OCI-LY3 (cell line): ENCODE results near the gene RANBP1.

Experiments
- H2AFZ ChIP-seq: fragments of 200-600, 300-600 bp; shearing (Covaris generic); 2 replicates; pipeline ENCODE4 v1.6.0; 2014; ENCODE audit warnings: antibody characterized with exemption, low read depth, low read length
- H3K27ac ChIP-seq: fragments of 200-600, 300-600 bp; sonication (generic); 2 replicates; pipeline ENCODE4 v1.5.1; 2014; ENCODE audit warnings: mild to moderate bottlenecking, low read length, moderate library complexity, mixed read lengths
- H3K27me3 ChIP-seq: fragments of 200-600, 300-600 bp; sonication (generic); 2 replicates; pipeline ENCODE4 v1.6.1; 2014; ENCODE audit warnings: low read depth, low read length, mixed read lengths
- H3K36me3 ChIP-seq: fragments of 200-600, 300-600 bp; sonication (generic); replicated peaks from 2 replicates; pipeline ENCODE3; 2014; ENCODE audit warnings: low read depth, low read length, mixed read lengths
- H3K4me1 ChIP-seq: fragments of 300-600, 200-600 bp; sonication (generic); 2 replicates; pipeline ENCODE4 v1.6.1; 2014; ENCODE audit warnings: low read length, mixed read lengths
- H3K4me2 ChIP-seq: fragments of 200-600, 300-600 bp; sonication (generic); 2 replicates; pipeline ENCODE4 v1.6.1; 2014; ENCODE audit warnings: low read length, mixed read lengths
- H3K4me3 ChIP-seq: fragments of 300-600, 200-600 bp; sonication (generic); 2 replicates; pipeline ENCODE4 v1.5.1; 2014; ENCODE audit warnings: antibody characterized with exemption, mild to moderate bottlenecking, low read length, moderate library complexity
- H3K79me2 ChIP-seq: fragments of 300-600, 200-600 bp; shearing (Covaris generic); 2 replicates; pipeline ENCODE4 v1.6.1; 2014; ENCODE audit warnings: mild to moderate bottlenecking, low read length, mixed read lengths
- H3K9ac ChIP-seq: fragments of 300-600, 200-600 bp; shearing (Covaris generic); 2 replicates; pipeline ENCODE4 v1.6.0; 2014; ENCODE audit warnings: mild to moderate bottlenecking, low read length, moderate library complexity
- H3K9me3 ChIP-seq: fragments of 200-600, 300-600 bp; shearing (Covaris generic); 2 replicates; pipeline ENCODE4 v1.6.1; 2014; ENCODE audit warnings: low read length, mixed read lengths; ENCODE audit not compliant: insufficient read depth
- H4K20me1 ChIP-seq: fragments of 200-600, 300-600 bp; sonication (generic); 2 replicates; pipeline ENCODE4 v1.6.1; 2016; ENCODE audit warnings: low read length, mixed read lengths; ENCODE audit not compliant: insufficient read depth
- EZH2phosphoT487 ChIP-seq: fragments of 200-600 bp; shearing (Covaris generic); IDR thresholded peaks from 2 replicates; pipeline ENCODE4 v1.6.1; 2018; ENCODE audit warnings: antibody characterized with exemption, mixed run types, low read depth
- TF ChIP-seq, protein P1 (sequence below): fragments of 200-600, 300-600 bp; sonication (generic); IDR thresholded peaks from 2 replicates; pipeline ENCODE4 v1.5.1; 2014; ENCODE audit warnings: antibody characterized with exemption, low read length, low read depth

The RANBP1 gene

GRCh38 chr22:20143883-20144665 lies 28.2 kb downstream of the RANBP1 start:
- H3K27ac ChIP-seq, result no peak overlapping the region
- H3K79me2 ChIP-seq, result no peaks in the 10 kb centered on the region
- H3K36me3 ChIP-seq, result no peaks in the 10 kb centered on the region
- H3K27me3 ChIP-seq, result no peaks in the 10 kb centered on the region
- H3K4me1 ChIP-seq, result no peaks in the 10 kb centered on the region
- no peak overlapping the region for H3K4me3 ChIP-seq
- no peak overlapping the region for H3K4me2 ChIP-seq
- H3K9me3 ChIP-seq, result no peaks in the 10 kb centered on the region
- no peak overlapping the region for H2AFZ ChIP-seq
- TF ChIP-seq, protein P1, sequence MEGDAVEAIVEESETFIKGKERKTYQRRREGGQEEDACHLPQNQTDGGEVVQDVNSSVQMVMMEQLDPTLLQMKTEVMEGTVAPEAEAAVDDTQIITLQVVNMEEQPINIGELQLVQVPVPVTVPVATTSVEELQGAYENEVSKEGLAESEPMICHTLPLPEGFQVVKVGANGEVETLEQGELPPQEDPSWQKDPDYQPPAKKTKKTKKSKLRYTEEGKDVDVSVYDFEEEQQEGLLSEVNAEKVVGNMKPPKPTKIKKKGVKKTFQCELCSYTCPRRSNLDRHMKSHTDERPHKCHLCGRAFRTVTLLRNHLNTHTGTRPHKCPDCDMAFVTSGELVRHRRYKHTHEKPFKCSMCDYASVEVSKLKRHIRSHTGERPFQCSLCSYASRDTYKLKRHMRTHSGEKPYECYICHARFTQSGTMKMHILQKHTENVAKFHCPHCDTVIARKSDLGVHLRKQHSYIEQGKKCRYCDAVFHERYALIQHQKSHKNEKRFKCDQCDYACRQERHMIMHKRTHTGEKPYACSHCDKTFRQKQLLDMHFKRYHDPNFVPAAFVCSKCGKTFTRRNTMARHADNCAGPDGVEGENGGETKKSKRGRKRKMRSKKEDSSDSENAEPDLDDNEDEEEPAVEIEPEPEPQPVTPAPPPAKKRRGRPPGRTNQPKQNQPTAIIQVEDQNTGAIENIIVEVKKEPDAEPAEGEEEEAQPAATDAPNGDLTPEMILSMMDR, result no peak
- TF ChIP-seq EZH2phosphoT487, result no peak
- H3K9ac ChIP-seq, result no peak overlapping the region
- H4K20me1 ChIP-seq, result 0 out of 2 replicates have a peak, but pooled peaks cover 4% of the 10 kb centered on the region

GRCh38 chr22:20145206-20145831 lies 29.4 kb downstream of the RANBP1 start:
- Histone ChIP-seq H3K27me3 (no peaks in the 10 kb centered on the region), H2AFZ (no peak overlapping the region), H3K36me3 (no peaks in the 10 kb centered on the region), H3K4me2 (no peak overlapping the region), H3K9ac (no peak overlapping the region), H3K4me1 (no peaks in the 10 kb centered on the region), H3K9me3 (no peaks in the 10 kb centered on the region), H3K27ac (no peak overlapping the region), H3K79me2 (no peaks in the 10 kb centered on the region), H3K4me3 (no peak overlapping the region), H4K20me1 (0 out of 2 replicates have a peak, but pooled peaks cover 4% of the 10 kb centered on the region)
- TF ChIP-seq EZH2phosphoT487, result no peak
- TF ChIP-seq, protein P1, result no peak

GRCh38 chr22:20145832-20146223 lies 29.9 kb downstream of the RANBP1 start:
- no peak overlapping the region for H3K27ac ChIP-seq
- no peak overlapping the region for H3K4me3 ChIP-seq
- TF ChIP-seq EZH2phosphoT487, result no peak
- TF ChIP-seq, protein P1, result no peak
- no peaks in the 10 kb centered on the region for H3K9me3 ChIP-seq
- H4K20me1 ChIP-seq, result 0 out of 2 replicates have a peak, but pooled peaks cover 4% of the 10 kb centered on the region
- H2AFZ ChIP-seq, result no peak overlapping the region
- H3K27me3 ChIP-seq, result no peaks in the 10 kb centered on the region
- no peaks in the 10 kb centered on the region for H3K79me2 ChIP-seq
- H3K9ac ChIP-seq, result no peak overlapping the region
- no peaks in the 10 kb centered on the region for H3K36me3 ChIP-seq
- no peaks in the 10 kb centered on the region for H3K4me1 ChIP-seq
- H3K4me2 ChIP-seq, result no peak overlapping the region

- H3K36me3 ChIP-seq, result no peaks in the 10 kb centered on the region
- no peak overlapping the region for H3K4me2 ChIP-seq
- H3K4me3 ChIP-seq, result no peak overlapping the region
- H2AFZ ChIP-seq, result no peak overlapping the region
- no peaks in the 10 kb centered on the region for H3K9me3 ChIP-seq
- H3K27me3 ChIP-seq, result no peaks in the 10 kb centered on the region
- H3K9ac ChIP-seq, result no peak overlapping the region
- no peaks in the 10 kb centered on the region for H3K4me1 ChIP-seq
- 0 out of 2 replicates have a peak, but pooled peaks cover 4% of the 10 kb centered on the region for H4K20me1 ChIP-seq
- no peaks in the 10 kb centered on the region for H3K79me2 ChIP-seq
- no peak overlapping the region for H3K27ac ChIP-seq
- TF ChIP-seq, protein P1, result no peak
- no peak for TF ChIP-seq EZH2phosphoT487
Observed at GRCh38 chr22:20146777-20147176, 30.9 kb downstream of the RANBP1 start.
